Renal pelvis (tissue), 4 donors: ENCODE results near the gene POLL. TPM values are rescaled to one million over a fixed set of nuclear protein-coding genes. Genes with fewer than 3 reads are reported as not detected.

Experiments used
- DNase-seq: peaks from one replicate; pipeline ENCODE4 v3.0.0-alpha.2; 2013
- polyA plus RNA-seq, 3 donors: library from polyadenylated mRNA; unstranded; fragments of 120-200 nt; gene quantifications; one replicate each; pipeline ENCODE4 v1.2.1, GENCODE V29; 2013; ENCODE audit not compliant: insufficient read length in 3 of 3

The POLL gene
- polyA plus RNA-seq, 3 donors = 31.8 to 46.3 (median 40.1) TPM

DNA sequence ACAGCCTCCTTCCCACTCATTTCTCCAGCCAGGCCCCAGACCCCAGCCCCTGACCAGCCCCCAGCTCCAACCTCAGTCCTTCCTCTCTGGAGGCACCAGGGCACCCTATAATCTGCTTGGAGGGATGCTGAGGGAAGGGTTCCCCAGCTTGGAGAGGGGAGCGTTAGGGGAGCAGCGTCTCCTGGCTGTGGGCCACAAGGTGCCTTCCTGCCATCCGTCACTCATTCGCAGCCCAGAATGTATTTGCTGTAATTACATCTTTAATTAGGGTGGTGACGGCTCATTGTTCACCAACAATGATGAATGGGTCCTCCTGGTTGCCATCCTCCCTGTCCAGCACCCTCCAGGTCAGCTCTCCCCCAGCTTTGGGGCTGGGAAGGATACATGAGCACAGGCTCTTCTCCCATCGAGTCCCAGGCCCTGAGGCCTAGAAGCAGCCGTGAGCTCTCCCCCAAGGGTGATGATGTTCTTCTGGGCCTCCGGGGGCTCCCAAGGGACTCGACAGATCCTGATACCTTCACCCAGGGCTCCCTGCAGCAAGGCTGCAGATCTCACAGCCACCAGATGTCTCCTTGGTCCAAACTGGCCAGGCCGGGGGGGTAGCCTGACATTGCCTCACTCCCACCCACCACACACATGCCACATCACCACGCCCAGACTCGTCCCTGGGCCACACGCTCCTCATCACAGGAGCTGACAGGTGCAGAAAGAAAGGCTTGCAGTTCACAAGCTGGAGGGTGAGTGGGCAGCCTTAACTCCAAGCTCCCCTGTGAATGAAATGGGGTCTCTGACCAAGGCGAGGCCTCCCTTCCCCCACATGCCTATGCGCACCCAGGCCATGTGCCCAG is 26.8 kb downstream of the POLL start:
- DNase-seq = no peak

GRCh38 chr10:101560298-101561067 is 27.6 kb downstream of the POLL start:
- DNase-seq = no peak

DNA sequence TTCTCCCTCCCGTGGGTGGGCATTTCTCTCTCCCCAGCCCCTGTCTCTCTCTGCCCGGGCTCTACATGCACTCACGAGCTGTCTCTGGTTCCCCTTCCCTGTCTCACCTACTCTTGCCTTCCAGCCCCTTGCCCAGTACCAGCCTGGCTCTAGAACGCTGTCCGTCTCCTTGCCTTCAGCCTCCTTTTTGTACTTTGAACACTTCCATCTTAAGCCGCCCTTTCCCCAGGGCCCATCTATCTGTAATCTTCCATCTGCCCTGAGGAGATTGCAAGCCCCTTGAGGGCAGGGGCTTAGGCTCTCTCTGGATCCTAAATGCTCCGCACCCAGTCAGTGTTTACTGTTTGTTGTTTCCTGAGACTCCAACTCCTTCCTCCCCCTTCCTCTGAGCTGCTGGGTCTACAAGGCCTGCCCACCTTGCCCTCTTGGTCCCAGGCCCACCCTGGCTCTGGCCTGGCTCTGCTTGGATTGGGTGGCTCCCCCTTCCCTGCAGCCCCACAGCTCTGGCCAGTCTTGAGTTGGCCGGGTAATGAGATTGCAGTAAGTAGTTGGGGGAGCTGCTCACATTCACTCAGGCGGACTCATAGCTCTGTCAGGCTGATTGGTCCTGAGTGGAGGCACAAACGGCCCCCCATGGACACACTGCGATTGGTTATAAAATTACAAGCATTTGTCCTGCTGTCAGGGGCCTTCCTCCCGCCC is 28.3 kb downstream of the POLL start:
- DNase-seq = no peak

DNA sequence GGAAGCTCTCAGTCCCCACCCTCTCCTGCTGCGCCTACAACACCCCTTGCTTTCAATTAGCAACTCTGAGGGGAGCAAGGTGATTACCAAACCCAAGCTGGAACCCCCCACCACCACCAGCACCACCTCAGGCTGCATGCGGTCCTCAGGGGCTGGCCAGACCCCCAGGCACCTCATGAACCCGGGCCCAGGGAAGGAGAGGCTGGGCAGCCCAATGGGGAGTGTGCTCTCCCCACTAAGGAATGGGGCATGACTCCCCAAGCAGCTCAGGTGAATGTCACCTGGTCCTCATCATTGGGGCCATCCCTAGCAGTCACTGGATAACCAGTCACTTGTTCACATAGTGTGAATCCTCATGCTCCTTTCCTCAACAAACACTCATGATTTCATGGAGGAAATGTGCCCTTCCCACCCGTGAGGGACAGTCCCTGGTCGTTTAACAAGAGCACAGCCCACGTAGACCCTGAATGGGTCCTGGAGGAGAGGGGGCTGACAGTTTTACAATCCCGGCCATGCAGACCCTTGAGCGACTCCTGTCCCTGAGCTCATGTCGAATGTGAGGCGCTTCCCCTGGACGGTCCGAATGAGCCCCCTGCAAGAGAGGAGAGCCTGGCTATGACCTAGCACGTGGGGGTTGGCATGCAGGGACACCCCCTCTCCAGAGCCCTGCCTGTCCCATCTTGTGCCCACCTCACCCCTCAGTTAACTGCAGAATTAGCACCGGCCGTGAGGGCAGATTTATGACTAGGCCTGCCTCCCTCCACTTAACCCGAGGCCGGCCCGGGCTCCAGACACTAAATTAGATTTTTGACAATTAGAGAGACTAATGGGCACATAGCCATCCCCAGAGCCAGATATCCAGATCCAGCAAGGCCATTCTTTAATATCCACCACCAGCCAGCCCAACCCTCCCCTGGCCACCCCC is 29.1 kb downstream of the POLL start:
- no peak for DNase-seq

- DNase-seq = no peak
Measured at GRCh38 chr10:101558204-101558603, 29.9 kb downstream of the POLL start.

DNA sequence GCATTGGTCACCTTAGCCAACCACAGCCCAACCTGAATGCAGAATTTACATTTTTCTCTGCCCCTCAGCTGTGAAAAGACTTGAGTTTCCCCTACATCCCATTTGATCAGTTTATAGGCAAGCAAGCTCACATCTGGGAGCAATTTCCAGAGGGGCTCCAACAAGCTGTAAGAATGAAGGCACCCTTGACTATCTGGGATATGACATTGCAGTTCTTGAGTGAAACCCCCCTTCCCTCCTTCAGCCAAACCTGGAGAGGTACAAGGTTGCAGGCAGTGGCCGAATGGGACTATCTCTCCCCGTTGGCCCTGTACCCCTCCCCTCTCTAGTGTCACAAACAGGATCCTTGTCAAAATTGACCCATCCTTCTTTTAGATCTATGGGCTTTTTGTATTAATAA is 30.5 kb downstream of the POLL start:
- no peak for DNase-seq

- no peak for DNase-seq
Measured at GRCh38 chr10:101552442-101552841, 35.6 kb downstream of the POLL start.

DNA sequence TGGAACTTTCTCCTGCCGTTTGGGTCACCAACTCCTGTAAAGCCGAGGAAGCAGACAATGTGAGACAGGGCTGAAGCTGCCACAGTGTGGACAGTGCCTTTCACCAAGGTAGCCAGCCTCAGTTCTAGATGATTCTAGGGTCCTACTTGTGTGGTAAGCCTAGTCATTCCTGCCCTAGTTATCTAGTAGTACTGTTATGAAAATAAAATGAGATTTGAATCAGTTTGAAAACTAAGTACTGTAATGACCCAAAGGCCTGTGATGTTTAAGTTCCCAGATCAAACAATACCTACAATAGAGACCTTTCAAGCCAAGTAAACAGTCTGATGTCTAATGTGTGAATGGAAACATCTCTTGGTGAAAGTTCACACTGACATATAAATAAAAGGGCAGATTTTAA is 37.1 kb downstream of the POLL start:
- DNase-seq = no peak

GRCh38 chr10:101545898-101546297 is 42.2 kb downstream of the POLL start:
- no peak for DNase-seq

GRCh38 chr10:101538446-101538845 is 49.6 kb downstream of the POLL start:
- peak; percentile 33 for DNase-seq

DNA sequence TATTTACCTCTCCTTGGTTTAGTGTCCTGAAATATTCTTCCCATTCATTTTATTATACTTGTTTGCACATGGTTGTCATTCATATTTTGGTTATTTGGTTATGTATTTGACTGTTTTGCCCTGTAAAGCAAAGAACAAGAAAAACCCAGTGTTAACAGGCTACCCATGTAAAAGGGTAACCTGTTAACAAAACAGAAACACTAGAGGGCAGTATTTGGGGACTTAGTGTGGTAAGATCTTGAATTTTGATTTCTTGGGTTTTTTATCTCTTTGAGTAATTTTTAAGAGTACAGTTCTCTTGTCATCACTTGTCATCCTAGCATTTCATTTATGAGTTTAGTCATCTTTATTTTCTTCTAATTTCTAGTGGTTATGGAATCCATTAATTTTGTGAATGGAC is 51.3 kb downstream of the POLL start:
- DNase-seq = no peak

GRCh38 chr10:101535949-101536348 is 52.1 kb downstream of the POLL start:
- DNase-seq = no peak

DNA sequence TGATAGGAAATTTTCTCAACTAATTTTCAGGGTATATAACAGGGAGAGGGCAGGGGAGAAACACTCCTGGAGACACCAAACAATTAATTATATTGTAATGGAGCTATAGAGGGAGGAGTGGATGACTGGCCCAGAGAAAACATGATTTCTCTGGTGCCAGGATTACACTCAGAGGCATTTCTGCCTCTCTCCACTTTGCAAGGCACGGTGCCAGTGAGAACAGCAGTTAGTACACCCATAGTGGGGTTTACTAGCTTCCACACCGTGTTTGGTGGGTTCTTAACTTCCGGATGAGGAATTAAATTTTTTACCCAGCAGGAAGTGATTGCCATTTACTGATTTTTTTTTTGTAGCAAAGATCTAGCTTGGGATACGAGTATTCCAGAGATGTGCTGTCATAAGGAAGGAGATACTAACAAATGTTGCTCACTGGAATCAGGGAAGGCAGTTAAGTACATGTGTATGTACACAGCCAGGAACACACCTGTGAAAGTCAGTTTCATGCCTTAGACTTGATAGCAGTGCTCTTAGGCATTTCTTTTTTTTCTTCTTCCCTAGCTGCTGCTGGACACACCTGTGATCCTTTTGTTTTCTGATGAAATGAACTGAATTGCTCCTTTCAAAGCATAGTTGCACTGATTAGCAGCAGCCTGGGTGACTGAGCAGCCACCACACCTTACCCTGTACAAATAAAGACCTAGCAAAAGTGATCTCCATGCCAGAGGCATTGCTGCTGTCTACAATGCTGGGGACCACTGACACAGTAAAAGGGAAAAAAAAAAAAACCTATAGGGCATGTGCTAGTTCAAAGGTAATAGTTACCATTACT is 58.1 kb downstream of the POLL start:
- no peak for DNase-seq

GRCh38 chr10:101529207-101529606 is 58.9 kb downstream of the POLL start:
- DNase-seq = no peak

Other genes with a start within 250 kb of the POLL start
- 10 to 100 TPM; 22.0 to 25.3 (median 23.7) TPM for gene BTRC, start 234.1 kb downstream of the POLL start, polyA plus RNA-seq
- 10 to 100 TPM; 44.5 to 47.6 (median 45.6) TPM for gene DPCD, start 64 bp upstream of the POLL start, polyA plus RNA-seq
- 10 to 100 TPM; 53.9 to 62.9 (median 56.9) TPM for gene FBXW4, start 106.9 kb upstream of the POLL start, polyA plus RNA-seq
- gene FGF8, start 187.9 kb upstream of the POLL start, polyA plus RNA-seq = 10 to 100 TPM in 2 of 3 donors, 1 to 10 TPM in 1; 7.8 to 10.4 (median 10.1) TPM
- gene NPM3, start 195.2 kb upstream of the POLL start, polyA plus RNA-seq = 10 to 100 TPM; 54.7 to 68.9 (median 58.2) TPM
- gene OGA, start 230.2 kb upstream of the POLL start, polyA plus RNA-seq = 100 to 1,000 TPM; 111 to 237 (median 214) TPM